Upper lobe of left lung (tissue), 4 donors: Measurements from ENCODE around the gene OR6X1.

Experiments
- CTCF ChIP-seq, 6 experiments: fragments of 450-650 bp in 4 of 6; fragments of 200-600 bp in 2 of 6; sonication (generic) in 2 of 6; IDR thresholded peaks; one replicate each; pipeline ENCODE4 v1.5.1; 2016 to 2019; ENCODE audit warnings: antibody characterized with exemption in 6 of 6
- POLR2AphosphoS5 ChIP-seq, 2 donors: sonication (generic); formaldehyde crosslinking; IDR thresholded peaks; one replicate each; pipeline ENCODE4 v1.5.1; 2017; ENCODE audit warnings: antibody characterized with exemption in 2 of 2

DNA sequence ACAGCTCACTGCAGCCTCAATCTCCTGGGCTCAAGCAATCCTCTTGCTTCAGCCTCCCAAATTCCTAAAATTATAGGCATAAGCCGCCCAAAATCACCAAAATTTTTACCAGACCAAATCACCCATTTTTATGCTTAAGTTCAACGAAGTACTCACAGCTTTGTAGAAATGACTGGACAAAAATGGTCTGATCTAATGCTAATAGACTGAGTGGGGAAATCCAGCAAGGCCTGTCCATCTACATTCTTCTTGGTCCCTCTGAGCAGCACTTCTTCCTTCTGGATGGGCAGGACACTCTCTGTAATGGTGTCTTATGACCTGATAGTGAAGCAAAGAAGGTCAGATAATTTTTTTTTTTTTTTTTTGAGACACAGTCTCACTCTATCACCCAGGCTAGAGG, 18.7 kb upstream of the OR6X1 start:
- no peak for TF ChIP-seq POLR2AphosphoS5 (IDR thresholded peaks at IDR 0.05)
- no peak for TF ChIP-seq CTCF (IDR thresholded peaks at IDR 0.05)
